ENCODE data around the gene SETD3.

Gene SETD3

GRCh38 chr14:99380991-99381687 lies 99.5 kb downstream of the SETD3 start:
- TF ChIP-seq, protein P1, sequence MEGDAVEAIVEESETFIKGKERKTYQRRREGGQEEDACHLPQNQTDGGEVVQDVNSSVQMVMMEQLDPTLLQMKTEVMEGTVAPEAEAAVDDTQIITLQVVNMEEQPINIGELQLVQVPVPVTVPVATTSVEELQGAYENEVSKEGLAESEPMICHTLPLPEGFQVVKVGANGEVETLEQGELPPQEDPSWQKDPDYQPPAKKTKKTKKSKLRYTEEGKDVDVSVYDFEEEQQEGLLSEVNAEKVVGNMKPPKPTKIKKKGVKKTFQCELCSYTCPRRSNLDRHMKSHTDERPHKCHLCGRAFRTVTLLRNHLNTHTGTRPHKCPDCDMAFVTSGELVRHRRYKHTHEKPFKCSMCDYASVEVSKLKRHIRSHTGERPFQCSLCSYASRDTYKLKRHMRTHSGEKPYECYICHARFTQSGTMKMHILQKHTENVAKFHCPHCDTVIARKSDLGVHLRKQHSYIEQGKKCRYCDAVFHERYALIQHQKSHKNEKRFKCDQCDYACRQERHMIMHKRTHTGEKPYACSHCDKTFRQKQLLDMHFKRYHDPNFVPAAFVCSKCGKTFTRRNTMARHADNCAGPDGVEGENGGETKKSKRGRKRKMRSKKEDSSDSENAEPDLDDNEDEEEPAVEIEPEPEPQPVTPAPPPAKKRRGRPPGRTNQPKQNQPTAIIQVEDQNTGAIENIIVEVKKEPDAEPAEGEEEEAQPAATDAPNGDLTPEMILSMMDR (conservative IDR thresholded peaks at IDR 0.05; ENCODE audit: low read depth, low read length), result no peak
- Histone ChIP-seq H3K4me3 (IDR thresholded peaks at IDR 0.05; ENCODE audit: insufficient read depth, low read depth, low read length) (no peak overlapping the region), H3K27ac (no peak overlapping the region), H2AFZ (ENCODE audit: low read depth) (no peak overlapping the region), H3K9ac (no peak overlapping the region), H3K36me3 (ENCODE audit: insufficient read depth) (no peaks in the 10 kb centered on the region), H3K4me2 (no peak overlapping the region), H4K20me1 (ENCODE audit: insufficient read depth) (no peaks in the 10 kb centered on the region), H3K27me3 (ENCODE audit: insufficient read depth, low read depth) (no peaks in the 10 kb centered on the region), H3K4me1 (ENCODE audit: low read depth, poor library complexity, severe bottlenecking) (no peaks in the 10 kb centered on the region), H3K79me2 (ENCODE audit: insufficient read depth, low read depth) (no peaks in the 10 kb centered on the region)

- Histone ChIP-seq H3K4me1 (ENCODE audit: low read depth, poor library complexity, severe bottlenecking) (no peaks in the 10 kb centered on the region), H3K27me3 (ENCODE audit: insufficient read depth, low read depth) (no peaks in the 10 kb centered on the region), H4K20me1 (ENCODE audit: insufficient read depth) (no peaks in the 10 kb centered on the region), H3K4me3 (IDR thresholded peaks at IDR 0.05; ENCODE audit: insufficient read depth, low read depth, low read length) (no peak overlapping the region), H3K9ac (no peak overlapping the region), H2AFZ (ENCODE audit: low read depth) (no peak overlapping the region), H3K79me2 (ENCODE audit: insufficient read depth, low read depth) (no peaks in the 10 kb centered on the region), H3K36me3 (ENCODE audit: insufficient read depth) (no peaks in the 10 kb centered on the region), H3K27ac (no peak overlapping the region), H3K4me2 (no peak overlapping the region)
- TF ChIP-seq, protein P1 (conservative IDR thresholded peaks at IDR 0.05; ENCODE audit: low read depth, low read length), result no peak
These were observed 100.3 kb downstream of the SETD3 start for GRCh38 chr14:99380402-99380801.

GRCh38 chr14:99378782-99379214 lies 101.9 kb downstream of the SETD3 start:
- H4K20me1 ChIP-seq (ENCODE audit: insufficient read depth), result no peaks in the 10 kb centered on the region
- no peak overlapping the region for H3K4me3 ChIP-seq (IDR thresholded peaks at IDR 0.05; ENCODE audit: insufficient read depth, low read depth, low read length)
- no peaks in the 10 kb centered on the region for H3K4me1 ChIP-seq (ENCODE audit: low read depth, poor library complexity, severe bottlenecking)
- H3K36me3 ChIP-seq (ENCODE audit: insufficient read depth), result no peaks in the 10 kb centered on the region
- no peak overlapping the region for H2AFZ ChIP-seq (ENCODE audit: low read depth)
- H3K4me2 ChIP-seq, result no peak overlapping the region
- TF ChIP-seq, protein P1 (conservative IDR thresholded peaks at IDR 0.05; ENCODE audit: low read depth, low read length), result no peak
- H3K27ac ChIP-seq, result no peak overlapping the region
- no peak overlapping the region for H3K9ac ChIP-seq
- H3K27me3 ChIP-seq (ENCODE audit: insufficient read depth, low read depth), result no peaks in the 10 kb centered on the region
- no peaks in the 10 kb centered on the region for H3K79me2 ChIP-seq (ENCODE audit: insufficient read depth, low read depth)

DNA sequence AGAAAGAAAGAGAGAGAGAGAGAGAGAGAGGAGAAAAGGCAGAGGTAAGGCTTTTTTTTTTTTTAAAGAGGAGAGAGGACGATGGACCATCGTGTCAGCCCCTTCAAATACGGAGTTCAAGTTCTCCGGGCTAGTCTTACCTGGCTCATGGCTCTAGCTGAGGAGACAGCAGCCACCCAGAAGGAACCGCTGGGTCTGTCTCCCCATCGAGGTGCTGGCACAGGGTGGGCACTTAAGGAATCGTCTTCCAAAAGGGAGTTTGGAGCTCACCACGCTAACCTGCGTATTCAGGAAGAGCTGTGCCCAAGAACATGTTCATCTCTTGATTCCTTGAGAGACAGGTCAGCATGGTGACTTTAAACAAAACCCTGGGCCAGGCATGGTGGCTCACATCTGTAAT lies 102.7 kb downstream of the SETD3 start:
- no peaks in the 10 kb centered on the region for H4K20me1 ChIP-seq (ENCODE audit: insufficient read depth)
- no peak overlapping the region for H3K27ac ChIP-seq
- no peak overlapping the region for H3K4me2 ChIP-seq
- H3K36me3 ChIP-seq (ENCODE audit: insufficient read depth), result no peaks in the 10 kb centered on the region
- H3K4me1 ChIP-seq (ENCODE audit: low read depth, poor library complexity, severe bottlenecking), result no peaks in the 10 kb centered on the region
- H2AFZ ChIP-seq (ENCODE audit: low read depth), result no peak overlapping the region
- no peaks in the 10 kb centered on the region for H3K27me3 ChIP-seq (ENCODE audit: insufficient read depth, low read depth)
- TF ChIP-seq, protein P1 (conservative IDR thresholded peaks at IDR 0.05; ENCODE audit: low read depth, low read length), result no peak
- H3K79me2 ChIP-seq (ENCODE audit: insufficient read depth, low read depth), result no peaks in the 10 kb centered on the region
- no peak overlapping the region for H3K9ac ChIP-seq
- no peak overlapping the region for H3K4me3 ChIP-seq (IDR thresholded peaks at IDR 0.05; ENCODE audit: insufficient read depth, low read depth, low read length)

All from KMS-11 (cell line).